GM12872 (cell line): Measurements from ENCODE around the gene RTL1.

Experiments
- CTCF ChIP-seq: IDR thresholded peaks from 3 replicates; pipeline ENCODE4 v1.5.1; 2011; ENCODE audit warnings: low read depth, mild to moderate bottlenecking, low read length, moderate library complexity; ENCODE audit not compliant: insufficient read depth

RTL1 gene

DNA sequence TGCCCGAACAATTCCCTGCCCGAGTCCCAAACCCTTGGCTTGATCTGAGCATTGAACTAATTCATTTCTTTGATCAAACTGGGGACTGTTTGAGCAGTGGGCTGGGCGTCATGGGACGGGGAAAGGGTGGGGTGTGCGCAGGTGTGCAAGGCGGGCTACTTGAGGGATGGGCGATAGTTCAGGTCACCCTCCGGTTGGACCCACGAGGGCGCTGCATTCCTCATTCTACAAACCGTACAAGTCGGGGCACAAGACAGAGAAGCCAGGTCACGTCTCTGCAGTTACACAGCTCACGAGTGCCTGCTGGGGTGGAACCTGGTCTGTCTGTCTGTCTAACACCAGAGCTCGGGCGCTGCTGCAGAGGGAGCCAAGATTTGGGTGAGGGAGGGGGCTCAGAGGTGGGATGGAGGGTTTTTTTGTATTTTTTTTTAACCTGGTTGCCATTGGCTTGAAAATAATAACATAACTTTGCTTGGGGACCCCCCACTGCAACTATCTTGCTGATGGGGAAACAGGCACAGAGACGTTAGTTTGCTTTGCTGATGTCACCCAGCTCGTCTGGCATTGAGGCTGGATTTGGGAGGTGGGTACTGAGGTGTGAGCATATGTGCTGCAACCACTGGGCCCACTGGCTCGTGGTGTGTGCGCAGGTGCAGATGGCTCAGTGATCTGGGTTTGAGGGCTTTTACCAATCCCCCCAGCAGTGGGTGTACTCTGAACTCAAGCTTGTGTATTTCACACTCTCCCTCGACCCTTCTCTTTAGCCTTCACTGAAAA lies 7.6 kb upstream of the RTL1 start:
- no peak for TF ChIP-seq CTCF

DNA sequence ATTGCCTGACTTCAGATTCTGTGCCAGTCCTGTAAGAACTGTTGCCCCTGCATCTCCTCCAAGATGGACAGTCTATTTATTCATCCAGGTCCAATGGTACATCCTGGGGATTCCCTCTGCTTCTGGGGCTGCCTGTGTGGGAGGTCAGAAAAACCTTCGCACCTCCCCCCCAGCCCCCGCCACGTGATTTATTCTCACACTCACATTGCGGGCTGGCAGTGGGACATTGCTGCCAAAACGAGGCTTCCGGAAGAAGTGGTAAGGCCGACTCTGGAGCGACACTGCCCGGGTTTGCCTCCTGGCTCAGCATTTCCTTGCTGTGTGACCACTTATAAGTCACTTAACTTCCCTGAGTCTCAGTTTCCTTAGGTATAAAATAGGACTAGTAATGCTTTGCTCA lies 5.9 kb upstream of the RTL1 start:
- no peak for TF ChIP-seq CTCF

- TF ChIP-seq CTCF = no peak
Measured at GRCh38 chr14:100907240-100907639, 3.7 kb upstream of the RTL1 start.

GRCh38 chr14:100906420-100906819 lies 2.9 kb upstream of the RTL1 start:
- peak; percentile 29; the same call in 2 of the 3 replicates for TF ChIP-seq CTCF

GRCh38 chr14:100905166-100905565 lies 1.6 kb upstream of the RTL1 start:
- no peak for TF ChIP-seq CTCF

- TF ChIP-seq CTCF = no peak
Measured at GRCh38 chr14:100904307-100905087, 975 bp upstream of the RTL1 start.

GRCh38 chr14:100903134-100903468 lies 421 bp downstream of the RTL1 start:
- TF ChIP-seq CTCF = no peak
